ENCODE data around the gene NAV2. TPM values are rescaled to one million over a fixed set of nuclear protein-coding genes. Genes with fewer than 3 reads are reported as not detected.

The NAV2 gene
- total and polyA plus RNA-seq, 2 donors: 2.0 to 5.8 TPM

DNA sequence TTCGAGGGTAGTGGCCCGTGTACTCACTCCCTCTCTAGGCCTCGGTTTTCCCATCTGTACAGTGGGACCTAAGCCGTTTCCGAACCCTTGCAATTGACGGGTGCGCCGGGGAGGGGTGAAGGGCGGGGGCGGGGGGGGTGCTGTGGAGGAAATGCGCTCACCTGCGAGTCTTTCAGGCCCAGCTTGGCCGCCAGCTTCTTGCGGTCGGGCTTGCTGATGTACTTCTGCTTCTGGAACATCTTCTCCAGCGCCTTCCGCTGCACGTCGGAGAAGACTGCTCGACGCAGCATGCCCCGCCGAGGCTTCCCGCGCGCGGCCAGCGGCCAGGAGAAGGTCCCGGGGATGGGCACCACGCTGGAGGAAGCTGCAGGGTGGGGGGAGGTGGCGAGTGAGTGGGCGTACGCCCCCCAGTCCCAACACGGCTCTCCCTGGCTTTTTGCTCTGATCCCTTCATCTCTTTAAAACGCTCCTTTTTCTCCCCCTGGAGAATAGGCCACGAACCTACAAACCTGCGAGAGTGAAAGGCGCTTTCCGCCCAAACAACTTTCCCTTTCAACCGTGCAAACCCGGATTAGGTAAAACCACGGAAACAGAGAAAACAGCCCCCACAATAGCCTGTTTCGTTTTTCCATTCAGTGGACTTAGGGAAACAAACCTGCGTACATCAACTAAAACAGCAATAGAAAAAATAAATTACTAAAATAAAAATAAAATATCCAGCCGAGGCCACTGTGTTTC is 444.4 kb downstream of the NAV2 start:
- Histone ChIP-seq H3K27ac (ENCODE audit: low read depth in 1 of 2, low read length in 1 of 2) (no peak overlapping the region), H3K27me3 (ENCODE audit: control insufficient read depth in 2 of 2, insufficient read depth in 1 of 2, low read length in 1 of 2) (peaks cover 71 to 88% of the 10 kb centered on the region in 2 donors), H3K4me3 (ENCODE audit: low read length in 2 of 2) (peak overlapping the region; percentile 27 to 41), H3K36me3 (ENCODE audit: control insufficient read depth in 2 of 2, insufficient read depth in 2 of 2, low read length in 1 of 2) (no peaks in the 10 kb centered on the region), H3K4me1 (ENCODE audit: control insufficient read depth in 2 of 2, insufficient read depth in 2 of 2, low read length in 2 of 2) (peaks cover 4 to 5% of the 10 kb centered on the region in 2 donors), H3K9me3 (ENCODE audit: control insufficient read depth in 2 of 2, insufficient read depth in 1 of 2, low read length in 1 of 2) (peaks cover 5 to 12% of the 10 kb centered on the region in 2 donors)
- WGBS: 3% methylated on average over 45 of the region's 45 CpGs
- peak in 3 of 9 donors; percentile 19 to 55 (median 35) for DNase-seq (ENCODE audit: low read depth in 6 of 9, low spot score in 9 of 9)

DNA sequence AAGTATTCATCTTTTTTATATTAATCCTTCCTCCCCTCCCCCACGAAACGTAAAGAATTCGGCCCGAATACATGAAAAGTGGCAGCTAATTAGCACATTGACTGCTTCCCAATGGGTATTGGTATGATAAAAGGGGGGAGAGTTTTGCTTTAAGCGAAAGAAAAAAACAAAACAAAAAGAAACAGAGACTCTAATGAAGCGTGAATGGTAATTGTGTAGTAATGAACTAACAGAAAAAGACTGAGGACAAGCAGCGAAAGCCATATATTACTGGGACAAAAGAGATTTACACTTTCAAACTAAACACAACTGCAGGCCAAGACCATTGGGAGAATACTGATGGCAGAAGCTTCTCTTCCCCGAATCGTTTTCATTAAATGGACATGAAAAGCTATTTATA is 445.1 kb downstream of the NAV2 start:
- Histone ChIP-seq H3K27me3 (ENCODE audit: control insufficient read depth in 2 of 2, insufficient read depth in 1 of 2, low read length in 1 of 2) (peaks cover 78 to 94% of the 10 kb centered on the region in 2 donors), H3K27ac (ENCODE audit: low read depth in 1 of 2, low read length in 1 of 2) (no peak overlapping the region), H3K4me1 (ENCODE audit: control insufficient read depth in 2 of 2, insufficient read depth in 2 of 2, low read length in 2 of 2) (peaks cover 4 to 5% of the 10 kb centered on the region in 2 donors), H3K36me3 (ENCODE audit: control insufficient read depth in 2 of 2, insufficient read depth in 2 of 2, low read length in 1 of 2) (no peaks in the 10 kb centered on the region), H3K4me3 (ENCODE audit: low read length in 2 of 2) (no peak overlapping the region), H3K9me3 (ENCODE audit: control insufficient read depth in 2 of 2, insufficient read depth in 1 of 2, low read length in 1 of 2) (peaks cover 5 to 12% of the 10 kb centered on the region in 2 donors)
- 9% methylated on average over 9 of the region's 9 CpGs for WGBS
- no peak for DNase-seq (ENCODE audit: low read depth in 6 of 9, low spot score in 9 of 9)

DNA sequence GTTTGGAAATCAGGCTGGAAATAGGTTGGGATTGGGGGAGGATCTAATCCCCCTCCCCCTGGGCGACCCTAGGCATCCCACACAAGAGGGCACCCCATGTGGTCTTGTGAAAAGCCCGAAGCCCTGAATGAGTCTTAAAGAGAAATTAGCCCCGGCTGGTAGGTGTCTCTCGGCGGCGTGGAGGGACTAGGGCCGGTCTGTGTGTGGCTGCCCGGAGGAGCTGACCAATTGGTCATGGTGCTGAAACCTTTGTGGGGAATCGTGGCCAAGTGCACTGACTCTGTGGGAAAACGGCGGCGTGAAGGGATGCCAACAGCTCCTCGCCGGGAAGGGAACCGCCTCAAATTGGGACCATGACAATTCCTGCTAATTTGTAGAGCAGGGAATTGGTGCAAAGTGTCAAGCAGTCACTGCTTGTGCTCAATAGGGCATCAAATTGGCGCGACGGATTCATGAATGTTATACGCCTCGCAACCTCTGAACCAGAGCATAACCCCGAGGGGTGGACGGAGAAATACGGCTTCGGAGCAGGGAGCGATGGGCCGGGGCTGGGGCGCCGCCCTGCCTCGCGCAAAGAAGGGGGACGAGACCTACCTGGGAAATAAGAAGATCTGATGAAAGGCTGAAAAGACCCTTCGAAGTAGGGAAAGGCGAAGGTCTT is 446.1 kb downstream of the NAV2 start:
- peaks cover 88 to 99% of the 10 kb centered on the region in 2 donors for H3K27me3 ChIP-seq (ENCODE audit: control insufficient read depth in 2 of 2, insufficient read depth in 1 of 2, low read length in 1 of 2)
- H3K27ac ChIP-seq (ENCODE audit: low read depth in 1 of 2, low read length in 1 of 2): no peak overlapping the region
- DNase-seq (ENCODE audit: low read depth in 6 of 9, low spot score in 9 of 9): peak in 1 of 9 donors; percentile 19
- 10% methylated on average over 33 of the region's 33 CpGs for WGBS
- H3K4me1 ChIP-seq (ENCODE audit: control insufficient read depth in 2 of 2, insufficient read depth in 2 of 2, low read length in 2 of 2): peaks cover 4 to 5% of the 10 kb centered on the region in 2 donors
- H3K4me3 ChIP-seq (ENCODE audit: low read length in 2 of 2): no peak overlapping the region
- H3K36me3 ChIP-seq (ENCODE audit: control insufficient read depth in 2 of 2, insufficient read depth in 2 of 2, low read length in 1 of 2): no peaks in the 10 kb centered on the region
- peaks cover 5 to 12% of the 10 kb centered on the region in 2 donors for H3K9me3 ChIP-seq (ENCODE audit: control insufficient read depth in 2 of 2, insufficient read depth in 1 of 2, low read length in 1 of 2)

DNA sequence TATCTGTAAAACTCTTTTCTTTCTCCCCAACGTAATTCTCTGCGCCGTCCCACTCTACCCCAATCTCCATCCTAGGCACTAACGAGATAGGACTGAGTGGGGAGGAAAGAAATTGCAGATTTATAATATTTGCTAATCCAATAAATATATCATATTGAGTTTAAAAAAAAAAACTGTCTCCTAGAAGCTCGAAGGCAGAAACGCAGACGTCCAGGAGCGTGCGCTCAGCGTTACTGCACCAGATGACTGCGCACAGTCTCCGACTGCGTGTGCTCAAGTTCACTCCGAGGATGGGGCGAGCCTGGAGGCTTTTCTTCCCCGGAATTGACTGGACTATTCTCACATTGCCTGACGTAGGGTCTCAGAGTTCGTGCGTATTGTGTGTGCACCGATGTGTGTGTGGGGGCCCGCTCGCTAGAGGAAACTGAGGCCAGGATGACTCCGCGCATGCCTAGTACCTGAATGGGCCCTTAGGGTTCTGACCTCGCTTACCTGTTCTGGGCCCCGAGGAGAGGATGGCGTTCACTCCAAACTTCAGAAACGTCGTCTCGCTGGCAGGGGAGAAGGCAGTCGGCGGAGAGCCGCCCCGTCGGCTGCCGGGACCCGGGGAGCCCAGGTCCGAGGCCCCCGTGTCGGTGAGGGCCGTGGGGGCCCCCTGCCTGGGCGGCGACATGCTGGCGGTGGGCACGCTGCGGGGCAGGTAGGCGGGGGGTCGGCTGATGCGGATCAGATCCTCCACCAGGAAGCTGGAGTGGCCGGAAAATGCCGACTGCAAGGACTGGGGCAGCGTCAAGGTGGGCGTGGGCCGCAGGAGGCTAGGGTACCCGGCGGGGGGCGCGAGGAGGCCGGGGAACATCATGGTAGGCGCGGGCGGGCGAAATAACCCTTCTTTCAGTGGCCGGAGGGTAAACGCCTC is 447.1 kb downstream of the NAV2 start:
- Histone ChIP-seq H3K9me3 (ENCODE audit: control insufficient read depth in 2 of 2, insufficient read depth in 1 of 2, low read length in 1 of 2) (peaks cover 5 to 12% of the 10 kb centered on the region in 2 donors), H3K4me1 (ENCODE audit: control insufficient read depth in 2 of 2, insufficient read depth in 2 of 2, low read length in 2 of 2) (peaks cover 4 to 5% of the 10 kb centered on the region in 2 donors), H3K27ac (ENCODE audit: low read depth in 1 of 2, low read length in 1 of 2) (no peak overlapping the region), H3K4me3 (ENCODE audit: low read length in 2 of 2) (no peak overlapping the region), H3K36me3 (ENCODE audit: control insufficient read depth in 2 of 2, insufficient read depth in 2 of 2, low read length in 1 of 2) (no peaks in the 10 kb centered on the region), H3K27me3 (ENCODE audit: control insufficient read depth in 2 of 2, insufficient read depth in 1 of 2, low read length in 1 of 2) (peaks cover 88 to 99% of the 10 kb centered on the region in 2 donors)
- no peak for DNase-seq (ENCODE audit: low read depth in 6 of 9, low spot score in 9 of 9)
- 13% methylated on average over 65 of the region's 65 CpGs for WGBS

DNA sequence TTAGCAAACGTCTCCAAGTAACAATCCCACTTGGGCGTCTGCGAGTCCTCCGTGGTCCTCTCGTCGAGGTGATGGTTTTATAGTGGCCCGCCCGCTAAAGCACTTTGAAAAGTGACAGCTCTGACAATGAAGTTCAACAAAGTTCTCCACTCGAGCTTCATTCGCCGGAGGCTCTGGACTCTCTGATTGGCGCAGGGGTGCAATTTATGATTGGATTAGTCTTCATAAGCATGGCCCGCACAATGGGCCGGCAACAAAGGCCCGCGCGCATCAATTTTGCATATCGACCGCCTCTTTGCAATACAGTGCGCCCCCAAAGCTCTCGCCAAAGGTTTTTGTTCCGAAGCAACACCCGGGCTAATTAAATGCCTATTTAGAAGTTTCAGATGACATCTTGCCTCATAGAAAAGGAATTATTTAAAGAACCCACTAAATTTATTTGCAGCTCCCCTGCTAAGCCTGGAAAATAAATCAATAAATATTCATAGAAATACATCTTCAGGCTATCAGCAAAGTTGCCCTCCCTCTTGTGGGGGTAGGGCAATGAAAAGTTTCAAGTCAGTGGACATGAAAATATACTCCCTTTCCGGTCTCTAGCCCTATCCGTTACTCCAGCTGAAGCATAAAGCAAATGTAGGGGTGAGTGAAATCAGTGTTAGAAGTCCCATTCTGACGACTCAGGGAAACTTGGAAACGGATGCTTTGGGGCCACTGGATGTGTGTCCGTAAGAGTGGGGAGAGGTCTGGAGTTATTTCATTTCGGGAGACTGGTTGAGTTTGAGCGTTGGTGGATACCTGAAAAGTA is 448.0 kb downstream of the NAV2 start, which contains the start of gene DBX1:
Gene DBX1 (minus strand): TSS at position 51 of the 805 bp plus-strand sequence. CDS start 151 bp downstream, outside the sequence.
- Histone ChIP-seq H3K9me3 (ENCODE audit: control insufficient read depth in 2 of 2, insufficient read depth in 1 of 2, low read length in 1 of 2) (peaks cover 5 to 12% of the 10 kb centered on the region in 2 donors), H3K27ac (ENCODE audit: low read depth in 1 of 2, low read length in 1 of 2) (no peak within 1 kb of the TSS), H3K36me3 (ENCODE audit: control insufficient read depth in 2 of 2, insufficient read depth in 2 of 2, low read length in 1 of 2) (no peaks in the 10 kb centered on the region), H3K4me1 (ENCODE audit: control insufficient read depth in 2 of 2, insufficient read depth in 2 of 2, low read length in 2 of 2) (peaks cover 4 to 5% of the 10 kb centered on the region in 2 donors), H3K27me3 (ENCODE audit: control insufficient read depth in 2 of 2, insufficient read depth in 1 of 2, low read length in 1 of 2) (peaks cover 90 to 100% of the 10 kb centered on the region in 2 donors), H3K4me3 (ENCODE audit: low read length in 2 of 2) (no peak within 1 kb of the TSS)
- no peak for DNase-seq (ENCODE audit: low read depth in 6 of 9, low spot score in 9 of 9)
- 10% methylated on average over 30 of the region's 30 CpGs for WGBS

DNA sequence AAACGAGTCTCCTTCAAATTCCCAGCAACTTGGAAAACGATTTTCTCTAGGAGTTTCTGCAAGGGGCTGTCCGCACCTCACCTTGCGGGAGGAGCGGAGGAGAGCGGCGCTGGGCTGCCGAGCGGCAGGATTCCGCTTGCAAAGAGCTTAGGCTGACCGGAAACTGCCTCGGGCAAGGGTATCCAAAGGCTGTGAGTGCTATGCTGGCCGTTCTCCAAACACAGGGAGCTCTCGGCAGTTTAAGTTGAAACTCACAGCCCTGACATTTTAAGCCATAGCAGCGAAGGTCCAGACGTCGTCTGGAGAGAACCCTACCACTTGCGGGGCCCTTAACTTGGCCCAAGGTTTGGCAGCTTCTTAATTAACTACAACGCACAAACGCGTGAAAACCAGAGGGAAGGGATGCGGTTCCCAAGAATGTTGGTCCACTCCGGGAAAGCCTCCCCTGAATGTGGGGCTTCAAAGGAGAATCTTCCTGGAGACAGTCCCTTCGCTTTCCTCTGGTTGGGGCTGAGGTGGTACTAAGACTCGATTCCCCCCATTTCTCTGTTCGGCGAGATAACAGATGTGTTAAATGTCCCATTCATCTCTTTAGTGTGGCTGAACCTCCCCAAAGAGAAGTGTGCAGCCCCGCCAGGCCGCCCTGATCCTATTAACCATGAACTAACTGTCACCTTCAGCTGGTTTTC is 448.7 kb downstream of the NAV2 start:
- WGBS: 11% methylated on average over 29 of the region's 29 CpGs
- peaks cover 86 to 100% of the 10 kb centered on the region in 2 donors for H3K27me3 ChIP-seq (ENCODE audit: control insufficient read depth in 2 of 2, insufficient read depth in 1 of 2, low read length in 1 of 2)
- DNase-seq (ENCODE audit: low read depth in 6 of 9, low spot score in 9 of 9): no peak

DNA sequence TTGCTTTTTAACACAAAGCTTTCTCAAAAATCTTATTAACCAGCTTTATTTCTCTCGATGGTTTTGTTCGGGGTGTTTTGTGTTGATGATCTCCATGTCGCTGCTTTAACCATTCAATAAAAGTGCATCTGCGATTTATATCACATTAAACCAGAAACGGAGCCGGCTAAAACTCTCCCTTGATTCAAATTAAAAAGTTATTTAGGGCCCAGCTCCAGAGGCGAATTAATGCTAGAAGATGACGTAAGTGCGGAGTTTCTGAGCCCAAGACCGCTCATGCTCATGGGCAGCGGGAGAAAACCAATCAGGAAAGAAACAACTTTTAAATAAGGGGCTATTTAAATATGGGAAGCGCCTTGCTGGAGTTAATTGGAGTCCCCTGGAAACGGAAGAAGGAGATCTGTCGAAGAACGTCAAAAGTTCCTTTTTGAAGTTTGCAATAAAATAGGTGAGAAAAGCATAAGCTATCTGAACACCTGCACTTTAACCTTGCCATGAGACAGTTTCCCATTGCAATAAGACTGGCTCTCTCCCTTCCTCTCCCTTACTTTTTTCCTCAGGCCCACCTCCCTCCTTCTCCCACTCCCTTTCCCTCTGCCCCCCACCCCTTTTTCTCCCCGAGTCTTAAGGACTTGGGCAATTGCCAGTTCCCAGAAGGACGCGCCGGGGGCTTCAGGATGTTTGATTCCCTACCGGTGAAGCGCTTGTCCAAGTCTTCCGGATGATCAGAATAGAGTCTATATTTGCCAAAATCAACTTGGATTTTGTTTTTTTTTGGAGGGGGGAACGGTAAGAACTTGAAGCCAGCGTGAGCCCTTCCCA is 449.5 kb downstream of the NAV2 start:
- Histone ChIP-seq H3K27ac (ENCODE audit: low read depth in 1 of 2, low read length in 1 of 2) (no peak overlapping the region), H3K4me3 (ENCODE audit: low read length in 2 of 2) (no peak overlapping the region), H3K9me3 (ENCODE audit: control insufficient read depth in 2 of 2, insufficient read depth in 1 of 2, low read length in 1 of 2) (peaks cover 1 to 2% of the 10 kb centered on the region in 2 donors), H3K36me3 (ENCODE audit: control insufficient read depth in 2 of 2, insufficient read depth in 2 of 2, low read length in 1 of 2) (no peaks in the 10 kb centered on the region), H3K4me1 (ENCODE audit: control insufficient read depth in 2 of 2, insufficient read depth in 2 of 2, low read length in 2 of 2) (peaks cover 1 to 2% of the 10 kb centered on the region in 2 donors), H3K27me3 (ENCODE audit: control insufficient read depth in 2 of 2, insufficient read depth in 1 of 2, low read length in 1 of 2) (peaks cover 79 to 100% of the 10 kb centered on the region in 2 donors)
- no peak for DNase-seq (ENCODE audit: low read depth in 6 of 9, low spot score in 9 of 9)
- WGBS: 7% methylated on average over 24 of the region's 24 CpGs

More for the DNA sequence above, 448.7 kb downstream of the NAV2 start:
- Histone ChIP-seq H3K27ac (ENCODE audit: low read depth in 1 of 2, low read length in 1 of 2) (no peak overlapping the region), H3K36me3 (ENCODE audit: control insufficient read depth in 2 of 2, insufficient read depth in 2 of 2, low read length in 1 of 2) (no peaks in the 10 kb centered on the region), H3K4me3 (ENCODE audit: low read length in 2 of 2) (no peak overlapping the region), H3K9me3 (ENCODE audit: control insufficient read depth in 2 of 2, insufficient read depth in 1 of 2, low read length in 1 of 2) (peaks cover 4 to 7% of the 10 kb centered on the region in 2 donors), H3K4me1 (ENCODE audit: control insufficient read depth in 2 of 2, insufficient read depth in 2 of 2, low read length in 2 of 2) (peaks cover 4 to 5% of the 10 kb centered on the region in 2 donors)

Measured in thymus (tissue), 11 donors.